Measurements from ENCODE around the gene OR2F2. TPM values are rescaled to one million over a fixed set of nuclear protein-coding genes. Genes with fewer than 3 reads are reported as not detected.

OR2F2 gene
- total and polyA plus RNA-seq, 12 donors: not detected

DNA sequence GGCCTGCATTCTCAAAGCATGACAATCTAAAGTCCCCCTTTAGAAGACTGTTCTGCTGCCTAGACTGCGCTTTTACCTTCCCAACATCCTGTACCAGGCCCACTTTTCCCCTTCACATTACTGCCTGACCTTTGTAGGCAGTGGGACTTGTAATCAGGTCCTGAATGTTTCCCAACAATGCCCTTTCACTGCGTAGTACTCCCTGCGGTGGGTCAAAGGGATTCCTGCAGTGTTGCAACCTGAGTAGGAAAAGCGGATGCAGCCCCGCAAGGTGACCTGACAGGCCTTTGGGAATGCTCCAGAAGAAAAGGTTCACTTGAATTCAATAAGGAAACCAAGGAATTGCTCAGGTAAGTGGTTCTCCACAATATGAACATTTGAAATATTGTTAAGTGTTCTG is 28.1 kb upstream of the OR2F2 start:
- H3K27me3 ChIP-seq: no peaks in the 10 kb centered on the region
- no peak overlapping the region for H3K4me3 ChIP-seq
- no peak for DNase-seq
- H3K9me3 ChIP-seq (replicated peaks in 1 of 3): no peaks in the 10 kb centered on the region
- H3K36me3 ChIP-seq (replicated peaks in 1 of 2): no peaks in the 10 kb centered on the region
- intact Hi-C loops (cut with DNase I): no loop called here
- no peak overlapping the region for H3K27ac ChIP-seq
- peaks cover 6% of the 10 kb centered on the region in 2 donors for H3K4me1 ChIP-seq (replicated peaks in 1 of 2)
- WGBS, 4 donors: 95 to 100% (median 97%) methylated on average over 5 of the region's 5 CpGs
- TF ChIP-seq, protein P1, sequence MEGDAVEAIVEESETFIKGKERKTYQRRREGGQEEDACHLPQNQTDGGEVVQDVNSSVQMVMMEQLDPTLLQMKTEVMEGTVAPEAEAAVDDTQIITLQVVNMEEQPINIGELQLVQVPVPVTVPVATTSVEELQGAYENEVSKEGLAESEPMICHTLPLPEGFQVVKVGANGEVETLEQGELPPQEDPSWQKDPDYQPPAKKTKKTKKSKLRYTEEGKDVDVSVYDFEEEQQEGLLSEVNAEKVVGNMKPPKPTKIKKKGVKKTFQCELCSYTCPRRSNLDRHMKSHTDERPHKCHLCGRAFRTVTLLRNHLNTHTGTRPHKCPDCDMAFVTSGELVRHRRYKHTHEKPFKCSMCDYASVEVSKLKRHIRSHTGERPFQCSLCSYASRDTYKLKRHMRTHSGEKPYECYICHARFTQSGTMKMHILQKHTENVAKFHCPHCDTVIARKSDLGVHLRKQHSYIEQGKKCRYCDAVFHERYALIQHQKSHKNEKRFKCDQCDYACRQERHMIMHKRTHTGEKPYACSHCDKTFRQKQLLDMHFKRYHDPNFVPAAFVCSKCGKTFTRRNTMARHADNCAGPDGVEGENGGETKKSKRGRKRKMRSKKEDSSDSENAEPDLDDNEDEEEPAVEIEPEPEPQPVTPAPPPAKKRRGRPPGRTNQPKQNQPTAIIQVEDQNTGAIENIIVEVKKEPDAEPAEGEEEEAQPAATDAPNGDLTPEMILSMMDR (IDR thresholded peaks at IDR 0.05): no peak
- TF ChIP-seq POLR2A (IDR thresholded peaks at IDR 0.05): no peak

DNA sequence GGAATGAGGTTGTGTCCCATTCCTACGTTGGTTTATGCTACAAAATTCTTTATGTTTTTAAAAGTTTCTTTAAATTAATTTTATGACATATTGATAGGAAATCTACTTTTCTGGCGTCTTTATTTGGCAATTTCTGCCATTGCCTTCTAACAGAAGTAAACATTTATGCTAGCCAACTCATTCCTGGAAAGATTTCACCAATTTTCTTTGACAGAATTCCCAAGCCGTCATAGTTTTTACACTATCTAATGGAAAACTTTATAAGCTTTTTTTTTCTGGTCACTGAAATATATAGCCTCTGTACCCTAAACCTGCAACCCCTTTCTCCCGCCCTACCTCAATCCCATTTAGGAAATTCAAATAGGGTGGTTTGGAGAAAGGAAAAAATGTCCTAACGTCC is 26.9 kb upstream of the OR2F2 start:
- 77 to 90% (median 82%) methylated on average over 5 of the region's 5 CpGs for WGBS, 4 donors

DNA sequence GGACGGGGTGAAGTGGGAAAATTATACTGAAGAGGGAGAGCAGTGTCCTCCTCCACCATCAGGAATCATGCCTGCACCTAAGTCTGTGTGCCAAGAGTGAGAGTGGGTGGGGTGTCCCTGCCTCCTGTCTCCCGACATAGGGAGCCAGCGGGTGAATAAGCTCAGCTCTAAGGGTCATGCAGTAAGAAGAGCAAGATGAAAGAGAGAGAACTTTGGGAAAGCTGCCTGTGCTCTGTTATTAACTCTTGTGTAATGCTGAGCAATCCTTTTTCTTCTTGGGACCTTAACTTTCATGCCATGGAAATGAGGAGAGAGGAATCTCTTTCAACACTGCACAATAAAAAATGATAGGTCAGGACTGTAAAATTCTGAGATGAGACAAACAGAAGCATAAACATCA is 25.2 kb upstream of the OR2F2 start:
- H3K9me3 ChIP-seq (replicated peaks in 1 of 3): no peaks in the 10 kb centered on the region
- no peaks in the 10 kb centered on the region for H3K27me3 ChIP-seq
- no peaks in the 10 kb centered on the region for H3K36me3 ChIP-seq (replicated peaks in 1 of 2)
- peaks cover 6% of the 10 kb centered on the region in 2 donors for H3K4me1 ChIP-seq (replicated peaks in 1 of 2)
- no peak overlapping the region for H3K4me3 ChIP-seq
- WGBS, 4 donors: 72 to 88% (median 83%) methylated on average over 3 of the region's 3 CpGs
- TF ChIP-seq POLR2A (IDR thresholded peaks at IDR 0.05): no peak
- TF ChIP-seq, protein P1 (IDR thresholded peaks at IDR 0.05): no peak
- no peak for DNase-seq
- intact Hi-C loops (cut with DNase I): no loop called here
- no peak overlapping the region for H3K27ac ChIP-seq

More for the DNA sequence above, 26.9 kb upstream of the OR2F2 start:
- intact Hi-C loops (cut with DNase I): no loop called here
- H3K4me3 ChIP-seq: no peak overlapping the region
- no peaks in the 10 kb centered on the region for H3K9me3 ChIP-seq (replicated peaks in 1 of 3)
- DNase-seq: no peak
- no peaks in the 10 kb centered on the region for H3K27me3 ChIP-seq
- H3K27ac ChIP-seq: no peak overlapping the region
- TF ChIP-seq, protein P1 (IDR thresholded peaks at IDR 0.05): no peak
- TF ChIP-seq POLR2A (IDR thresholded peaks at IDR 0.05): no peak
- H3K36me3 ChIP-seq (replicated peaks in 1 of 2): no peaks in the 10 kb centered on the region
- H3K4me1 ChIP-seq (replicated peaks in 1 of 2): peaks cover 6% of the 10 kb centered on the region in 2 donors

DNA sequence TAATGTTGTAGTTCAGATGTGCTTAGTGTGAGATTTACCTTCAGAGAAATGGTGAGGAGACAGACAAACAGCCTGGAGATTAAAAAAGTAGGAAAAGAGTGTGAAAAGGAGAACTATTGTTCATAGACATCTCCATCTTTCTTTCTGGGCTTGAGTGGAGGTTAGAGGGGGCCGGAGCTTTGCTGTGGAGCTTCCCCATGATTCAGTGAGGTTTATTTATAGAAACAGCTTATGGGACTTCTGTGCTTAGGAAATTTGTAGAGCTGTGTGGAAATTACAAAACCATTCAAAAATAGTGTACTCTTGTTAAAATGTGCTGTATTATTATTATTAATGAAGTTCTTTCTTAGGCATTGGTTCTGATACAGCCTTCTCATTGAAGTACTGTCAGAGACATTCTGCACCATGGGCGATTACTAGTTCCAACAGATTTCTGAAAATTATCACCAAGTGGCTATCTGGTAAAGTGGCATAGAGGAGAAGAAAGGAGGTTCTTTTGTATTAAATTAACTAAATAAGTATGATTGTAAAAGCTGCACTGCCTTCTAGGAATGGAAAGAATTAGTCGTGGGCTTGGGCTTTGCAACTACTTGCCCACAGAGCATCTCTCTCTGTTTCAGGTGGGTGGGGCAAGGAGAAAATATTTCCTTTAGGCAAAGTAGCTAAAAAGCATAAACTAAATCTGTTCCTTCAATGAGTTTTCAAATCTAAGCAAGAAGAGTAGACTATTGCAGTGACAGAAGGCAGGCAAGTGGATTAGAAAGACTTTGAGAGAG is 24.4 kb upstream of the OR2F2 start:
- H3K36me3 ChIP-seq (replicated peaks in 1 of 2): no peaks in the 10 kb centered on the region
- no peak overlapping the region for H3K27ac ChIP-seq
- no peak for DNase-seq
- no peaks in the 10 kb centered on the region for H3K4me1 ChIP-seq (replicated peaks in 1 of 2)
- intact Hi-C loops (cut with DNase I): no loop called here
- TF ChIP-seq, protein P1 (IDR thresholded peaks at IDR 0.05): no peak
- TF ChIP-seq POLR2A (IDR thresholded peaks at IDR 0.05): no peak
- H3K27me3 ChIP-seq: no peaks in the 10 kb centered on the region
- 80 to 83% (median 82%) methylated on average over 3 of the region's 3 CpGs for WGBS, 4 donors
- no peak overlapping the region for H3K4me3 ChIP-seq
- H3K9me3 ChIP-seq (replicated peaks in 1 of 3): no peaks in the 10 kb centered on the region
